ENCODE results near the gene LIN7B. TPM values are rescaled to one million over a fixed set of nuclear protein-coding genes. Genes with fewer than 3 reads are reported as not detected.
"Not testable (repeated sequence)": the region's sequence is repeated elsewhere in the genome, so short reads cannot be mapped to it uniquely, and the experiment has no call there.

The LIN7B gene
- total and polyA plus RNA-seq, 5 donors: 18.0 to 33.4 (median 20.9) TPM

DNA sequence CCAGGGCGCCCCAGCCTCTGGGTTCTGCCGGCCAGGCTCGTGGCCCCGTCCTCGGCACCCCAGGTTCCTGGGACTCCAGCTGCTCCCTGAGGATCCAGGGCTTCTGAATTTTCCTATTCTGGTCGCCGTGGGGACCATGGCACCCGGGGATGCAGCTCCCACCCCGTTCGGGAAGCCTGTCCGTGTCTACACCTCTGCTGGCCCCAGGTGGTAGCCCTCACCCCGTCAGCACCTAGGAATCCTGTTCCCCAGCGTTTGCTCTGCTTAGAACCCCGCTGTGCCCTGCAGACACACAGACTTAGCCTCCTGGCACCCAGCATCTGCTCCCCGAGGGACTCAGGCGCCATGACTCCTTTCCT, 6.1 kb downstream of the LIN7B start:
- DNase-seq (no peak), ATAC-seq (no peak)
- Histone ChIP-seq H3K9me3 (ENCODE audit: control insufficient read depth, low read length) (no peaks in the 10 kb centered on the region), H3K4me3 (ENCODE audit: low read length) (no peak overlapping the region), H3K27ac (ENCODE audit: low read length) (no peak overlapping the region), H3K4me1 (ENCODE audit: control insufficient read depth, insufficient read depth, low read length) (no peaks in the 10 kb centered on the region), H3K27me3 (ENCODE audit: control insufficient read depth, insufficient read depth) (no peaks in the 10 kb centered on the region)
- intact Hi-C loops (cut with DNase I): loop anchor here in 1 of 4 donors (5.0 kb wide), 1 partner anchor 37 kb away; the partner anchor contains the start of genes HRC and TRPM4
- WGBS: 11% methylated on average over 16 of the region's 16 CpGs

DNA sequence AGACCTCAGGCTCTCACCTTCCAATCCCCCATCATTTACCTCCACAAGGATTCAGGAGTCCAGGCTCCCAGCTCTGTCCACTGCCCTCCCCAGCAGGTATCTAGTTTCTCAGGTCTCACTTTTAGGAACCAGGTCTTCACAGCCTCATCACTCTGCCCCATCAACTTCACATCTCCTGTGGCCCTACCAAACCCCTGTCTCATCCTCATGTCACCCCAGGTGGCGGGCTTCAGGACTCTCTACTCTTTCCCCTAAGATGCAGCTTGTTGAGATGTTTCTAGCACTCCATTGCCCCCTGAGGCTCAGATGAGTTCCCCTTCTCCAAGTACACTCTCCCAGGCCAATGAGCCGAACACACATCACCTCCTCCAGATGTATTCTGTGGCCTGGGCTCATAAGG, 6.7 kb downstream of the LIN7B start:
- WGBS: 91% methylated on average over 2 of the region's 2 CpGs
- ATAC-seq: no peak
- intact Hi-C loops (cut with DNase I): loop anchor here in 1 of 4 donors (5.0 kb wide), 1 partner anchor 36 kb away; the partner anchor contains the start of genes HRC and TRPM4
- Histone ChIP-seq H3K4me1 (ENCODE audit: control insufficient read depth, insufficient read depth, low read length) (no peaks in the 10 kb centered on the region), H3K27me3 (ENCODE audit: control insufficient read depth, insufficient read depth) (no peaks in the 10 kb centered on the region), H3K9me3 (ENCODE audit: control insufficient read depth, low read length) (no peaks in the 10 kb centered on the region), H3K27ac (ENCODE audit: low read length) (no peak overlapping the region), H3K4me3 (ENCODE audit: low read length) (no peak overlapping the region)
- DNase-seq: no peak

DNA sequence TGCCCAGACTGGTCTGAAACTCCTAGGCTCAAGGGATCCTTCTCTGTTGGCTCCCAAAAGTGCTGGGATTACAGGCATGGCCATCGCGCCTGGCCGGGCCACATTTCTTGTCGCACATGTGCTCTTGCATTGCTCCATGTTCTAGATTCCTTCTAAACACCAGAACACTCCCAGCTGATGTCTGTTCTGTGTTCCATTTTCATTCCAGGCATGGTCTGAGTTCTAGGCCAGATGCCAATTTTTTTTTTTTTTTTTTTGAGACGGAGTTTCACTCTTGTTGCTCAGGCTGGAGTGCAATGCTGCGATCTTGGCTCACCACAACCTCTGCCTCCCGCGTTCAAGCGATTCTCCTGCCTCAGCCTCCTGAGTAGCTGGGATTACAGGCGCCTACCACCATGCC, 7.7 kb downstream of the LIN7B start:
- not testable (repeated sequence) for H3K27ac ChIP-seq (ENCODE audit: low read length); ATAC-seq; H3K4me1 ChIP-seq (ENCODE audit: control insufficient read depth, insufficient read depth, low read length); H3K9me3 ChIP-seq (ENCODE audit: control insufficient read depth, low read length); H3K4me3 ChIP-seq (ENCODE audit: low read length); H3K27me3 ChIP-seq (ENCODE audit: control insufficient read depth, insufficient read depth); DNase-seq
- WGBS: 71% methylated on average over 10 of the region's 10 CpGs
- intact Hi-C loops (cut with DNase I): loop anchor here in 1 of 4 donors (5.0 kb wide), 1 partner anchor 35 kb away; the partner anchor contains the start of genes HRC and TRPM4

DNA sequence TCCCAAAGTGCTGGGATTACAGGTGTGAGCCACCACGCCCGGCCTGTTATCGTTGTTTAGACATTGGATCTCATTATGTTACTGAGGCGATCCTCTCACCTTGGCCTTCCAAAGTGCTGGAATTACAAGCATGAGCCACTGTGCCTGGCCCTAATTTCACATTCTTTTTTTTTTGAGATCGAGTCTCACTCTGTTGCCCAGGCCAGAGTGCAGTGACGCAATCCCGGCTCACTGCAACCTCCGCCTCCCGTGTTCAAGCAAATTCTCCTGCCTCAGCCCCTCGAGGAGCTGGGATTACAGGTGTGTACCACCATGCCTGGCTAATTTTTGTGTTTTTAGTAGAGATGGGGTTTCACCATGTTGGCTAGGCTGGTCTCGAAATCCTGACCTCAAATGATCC, 9.1 kb downstream of the LIN7B start:
- not testable (repeated sequence) for H3K4me1 ChIP-seq (ENCODE audit: control insufficient read depth, insufficient read depth, low read length); H3K27ac ChIP-seq (ENCODE audit: low read length); ATAC-seq; H3K27me3 ChIP-seq (ENCODE audit: control insufficient read depth, insufficient read depth); H3K4me3 ChIP-seq (ENCODE audit: low read length); H3K9me3 ChIP-seq (ENCODE audit: control insufficient read depth, low read length)
- peak in 1 of 3 donors; percentile 9 for DNase-seq
- 92% methylated on average over 11 of the region's 11 CpGs for WGBS
- intact Hi-C loops (cut with DNase I): loop anchor here in 1 of 4 donors (5.0 kb wide), 1 partner anchor 34 kb away; the partner anchor contains the start of genes HRC and TRPM4

DNA sequence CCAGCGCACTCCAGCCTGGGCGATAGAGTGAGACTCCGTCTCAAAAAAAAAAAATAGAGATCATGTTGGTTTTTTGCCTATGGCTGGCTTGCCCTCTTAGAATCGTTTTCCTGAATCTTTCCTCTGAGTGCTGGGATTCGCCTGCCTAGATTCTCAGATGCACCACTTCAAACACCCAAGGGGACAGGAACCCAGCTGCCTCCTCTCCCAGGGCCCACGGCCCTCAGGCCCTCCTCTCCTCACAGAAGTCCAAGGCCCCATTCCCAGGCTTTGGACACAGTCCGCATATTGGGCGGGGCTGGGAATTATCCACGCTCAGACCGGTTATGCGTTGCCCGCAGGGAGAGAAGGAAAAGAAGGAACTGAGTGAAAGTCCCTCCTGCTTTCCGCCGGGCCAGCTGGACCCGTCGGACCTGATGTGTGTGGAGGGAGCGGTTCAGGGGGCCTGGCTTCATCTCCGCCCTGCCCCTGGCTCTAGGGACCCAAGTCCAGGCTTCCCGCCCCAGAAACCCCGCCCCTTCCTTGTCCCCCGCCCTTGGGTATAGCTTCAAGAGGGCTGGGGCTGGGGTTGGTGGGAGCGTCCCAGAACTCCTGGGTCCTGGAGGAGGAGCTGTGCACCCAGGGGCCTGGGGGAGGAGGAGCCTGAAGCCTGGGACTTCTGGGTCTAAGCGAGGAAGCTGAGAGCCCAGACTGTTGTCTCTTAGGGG, 11.0 kb downstream of the LIN7B start:
- 35% methylated on average over 23 of the region's 23 CpGs for WGBS
- no peaks in the 10 kb centered on the region for H3K27me3 ChIP-seq (ENCODE audit: control insufficient read depth, insufficient read depth)
- H3K4me3 ChIP-seq (ENCODE audit: low read length): no peak overlapping the region
- H3K9me3 ChIP-seq (ENCODE audit: control insufficient read depth, low read length): no peaks in the 10 kb centered on the region
- ATAC-seq: no peak
- H3K4me1 ChIP-seq (ENCODE audit: control insufficient read depth, insufficient read depth, low read length): peaks cover 2% of the 10 kb centered on the region
- intact Hi-C loops (cut with DNase I): no loop called here
- no peak overlapping the region for H3K27ac ChIP-seq (ENCODE audit: low read length)
- DNase-seq: peak; percentile 44 to 79 (median 78)

DNA sequence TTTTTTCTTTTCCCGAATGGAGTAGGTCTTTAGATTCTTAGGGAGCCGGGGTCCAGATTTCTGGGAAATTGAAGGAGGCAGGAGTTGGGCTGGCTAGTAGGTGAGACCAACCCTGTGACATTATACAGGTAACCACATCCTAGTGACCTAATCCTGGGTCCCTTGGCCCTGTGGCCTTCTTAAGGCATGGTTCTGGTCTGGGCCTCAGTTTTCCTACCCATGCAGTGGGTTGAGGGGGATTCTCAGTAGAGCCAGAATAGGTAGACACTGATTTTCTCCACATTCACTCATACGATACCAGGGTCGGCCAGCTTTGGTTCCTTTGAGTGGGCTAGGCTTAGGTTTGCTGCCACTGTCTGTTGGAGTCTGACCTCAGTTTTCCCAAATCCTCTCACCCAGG, 12.4 kb downstream of the LIN7B start:
- intact Hi-C loops (cut with DNase I): no loop called here
- ATAC-seq (no peak), DNase-seq (peak in 1 of 3 donors; percentile 16)
- Histone ChIP-seq H3K27ac (ENCODE audit: low read length) (no peak overlapping the region), H3K9me3 (ENCODE audit: control insufficient read depth, low read length) (no peaks in the 10 kb centered on the region), H3K4me1 (ENCODE audit: control insufficient read depth, insufficient read depth, low read length) (peaks cover 2% of the 10 kb centered on the region), H3K27me3 (ENCODE audit: control insufficient read depth, insufficient read depth) (no peaks in the 10 kb centered on the region), H3K4me3 (ENCODE audit: low read length) (no peak overlapping the region)
- 74% methylated on average over 4 of the region's 4 CpGs for whole genome bisulfite sequencing

DNA sequence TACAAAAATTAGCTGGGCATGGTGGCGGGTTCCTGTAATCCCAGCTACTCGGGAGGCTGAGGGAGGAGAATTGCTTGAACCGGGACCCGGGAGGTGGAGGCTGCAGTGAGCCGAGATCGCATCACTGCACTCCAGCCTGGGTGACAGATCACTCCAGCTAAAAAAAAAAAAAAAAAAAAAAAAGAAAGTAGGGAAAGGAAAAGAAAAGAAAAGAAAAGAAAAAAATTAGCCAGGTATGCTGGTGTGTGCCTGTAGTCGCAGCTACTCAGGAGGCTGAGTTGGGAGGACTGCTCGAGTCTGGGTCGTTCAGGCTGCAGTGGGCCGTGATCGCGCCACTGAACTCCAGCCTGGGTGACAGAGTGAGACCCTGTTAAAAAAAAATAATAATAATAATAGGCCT, 13.1 kb downstream of the LIN7B start:
- H3K27me3 ChIP-seq (ENCODE audit: control insufficient read depth, insufficient read depth); intact Hi-C loops (cut with DNase I); H3K4me1 ChIP-seq (ENCODE audit: control insufficient read depth, insufficient read depth, low read length); H3K9me3 ChIP-seq (ENCODE audit: control insufficient read depth, low read length); H3K4me3 ChIP-seq (ENCODE audit: low read length); H3K27ac ChIP-seq (ENCODE audit: low read length); DNase-seq; ATAC-seq: not testable (repeated sequence)
- 97% methylated on average over 12 of the region's 12 CpGs for WGBS

DNA sequence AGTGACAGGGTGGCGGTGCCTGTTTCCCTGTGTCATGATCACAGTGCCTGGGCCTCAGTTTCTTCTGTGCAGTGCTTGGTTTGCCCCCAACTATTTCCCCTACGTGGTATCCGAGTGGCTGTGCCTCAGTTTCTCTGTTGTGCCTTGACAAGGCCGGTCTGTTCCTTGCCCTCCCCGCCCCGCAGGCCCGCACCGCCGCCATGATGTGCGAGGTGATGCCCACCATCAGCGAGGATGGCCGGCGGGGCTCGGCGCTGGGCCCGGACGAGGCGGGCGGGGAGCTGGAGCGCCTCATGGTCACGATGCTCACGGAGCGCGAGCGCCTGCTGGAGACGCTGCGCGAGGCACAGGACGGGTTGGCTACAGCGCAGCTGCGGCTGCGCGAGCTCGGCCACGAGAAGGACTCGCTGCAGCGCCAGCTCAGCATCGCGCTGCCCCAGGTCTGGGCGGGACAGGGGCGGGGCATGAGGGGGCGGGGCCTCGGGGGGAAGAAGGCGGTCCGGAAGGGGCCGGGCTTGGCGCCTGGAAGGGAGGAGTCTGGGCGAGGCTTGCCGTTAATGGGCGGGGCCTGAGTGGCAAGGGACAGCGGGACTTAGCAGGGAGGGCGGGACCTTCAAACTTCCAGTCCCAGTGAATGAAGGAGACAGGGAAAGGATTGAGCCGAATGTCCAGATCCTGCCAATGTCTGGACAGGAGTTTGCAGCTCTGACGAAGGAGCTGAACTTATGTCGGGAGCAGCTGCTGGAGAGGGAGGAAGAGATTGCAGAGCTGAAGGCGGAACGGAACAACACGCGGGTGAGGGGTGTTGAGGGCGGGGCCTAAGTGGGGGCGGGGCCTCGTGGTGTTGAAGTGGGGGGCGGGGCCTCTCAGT, 13.7 kb downstream of the LIN7B start:
- intact Hi-C loops (cut with DNase I): no loop called here
- Histone ChIP-seq H3K4me3 (ENCODE audit: low read length) (peak overlapping the region; percentile 26), H3K9me3 (ENCODE audit: control insufficient read depth, low read length) (no peaks in the 10 kb centered on the region), H3K4me1 (ENCODE audit: control insufficient read depth, insufficient read depth, low read length) (peaks cover 2% of the 10 kb centered on the region), H3K27me3 (ENCODE audit: control insufficient read depth, insufficient read depth) (no peaks in the 10 kb centered on the region), H3K27ac (ENCODE audit: low read length) (no peak overlapping the region)
- 3% methylated on average over 63 of the region's 63 CpGs for WGBS
- DNase-seq: peak; percentile 97 to 99 (median 97)
- ATAC-seq: peak; percentile 97

DNA sequence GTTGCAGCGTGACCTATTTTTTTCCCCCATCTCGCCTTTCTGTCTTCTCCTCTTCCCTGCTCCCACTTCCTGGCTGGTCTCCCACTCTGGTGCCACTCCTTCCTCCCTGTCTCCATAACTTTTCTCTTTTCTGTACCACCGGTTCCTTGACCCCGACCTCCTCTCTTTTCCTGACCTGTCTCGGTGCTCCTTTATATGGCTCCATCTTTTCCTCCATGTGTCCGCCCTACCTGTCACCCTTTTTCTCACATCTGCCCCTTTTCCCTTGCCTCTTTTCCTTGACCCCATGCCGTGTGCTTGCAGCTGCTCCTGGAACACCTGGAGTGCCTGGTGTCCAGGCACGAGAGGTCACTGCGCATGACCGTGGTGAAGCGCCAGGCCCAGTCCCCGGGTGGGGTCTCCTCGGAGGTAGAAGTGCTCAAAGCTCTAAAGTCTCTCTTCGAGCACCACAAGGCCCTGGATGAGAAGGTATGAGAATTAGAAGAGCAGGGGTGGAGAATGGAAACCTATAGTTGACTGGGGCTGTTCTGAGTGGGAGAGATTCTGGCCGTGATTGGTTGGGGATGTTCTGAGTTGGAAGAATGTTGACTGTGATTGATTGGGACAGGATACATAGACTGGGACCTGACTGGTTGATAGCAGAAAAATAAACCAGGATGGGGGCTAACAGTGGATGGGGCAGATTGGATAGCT, 14.5 kb downstream of the LIN7B start:
- intact Hi-C loops (cut with DNase I): no loop called here
- DNase-seq (peak in 1 of 3 donors; percentile 46), ATAC-seq (no peak)
- 66% methylated on average over 15 of the region's 15 CpGs for WGBS
- Histone ChIP-seq H3K27me3 (ENCODE audit: control insufficient read depth, insufficient read depth) (no peaks in the 10 kb centered on the region), H3K4me3 (ENCODE audit: low read length) (peak overlapping the region; percentile 26), H3K4me1 (ENCODE audit: control insufficient read depth, insufficient read depth, low read length) (peaks cover 2% of the 10 kb centered on the region), H3K27ac (ENCODE audit: low read length) (no peak overlapping the region), H3K9me3 (ENCODE audit: control insufficient read depth, low read length) (no peaks in the 10 kb centered on the region)

DNA sequence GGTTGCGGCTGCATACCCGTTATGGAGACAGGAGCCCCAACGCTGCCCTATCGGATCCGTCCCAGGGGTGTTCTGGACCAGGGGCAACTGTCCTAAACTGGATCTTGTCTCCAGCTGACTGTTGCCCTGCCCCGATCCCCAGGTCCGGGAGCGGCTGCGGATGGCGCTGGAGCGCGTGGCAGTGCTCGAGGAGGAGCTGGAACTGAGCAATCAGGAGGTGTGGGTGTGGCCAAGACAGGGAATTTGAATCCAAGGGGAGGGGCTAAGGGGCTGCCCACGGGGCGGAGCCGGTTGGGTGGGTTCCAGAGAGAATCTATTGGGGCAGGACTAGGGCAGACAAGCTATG, 15.0 kb downstream of the LIN7B start:
- DNase-seq: peak in 2 of 3 donors; percentile 59 to 77
- 65% methylated on average over 16 of the region's 16 CpGs for WGBS
- intact Hi-C loops (cut with DNase I): no loop called here
- Histone ChIP-seq H3K9me3 (ENCODE audit: control insufficient read depth, low read length) (no peaks in the 10 kb centered on the region), H3K27me3 (ENCODE audit: control insufficient read depth, insufficient read depth) (no peaks in the 10 kb centered on the region), H3K4me1 (ENCODE audit: control insufficient read depth, insufficient read depth, low read length) (peaks cover 2% of the 10 kb centered on the region), H3K4me3 (ENCODE audit: low read length) (no peak overlapping the region), H3K27ac (ENCODE audit: low read length) (no peak overlapping the region)
- no peak for ATAC-seq

DNA sequence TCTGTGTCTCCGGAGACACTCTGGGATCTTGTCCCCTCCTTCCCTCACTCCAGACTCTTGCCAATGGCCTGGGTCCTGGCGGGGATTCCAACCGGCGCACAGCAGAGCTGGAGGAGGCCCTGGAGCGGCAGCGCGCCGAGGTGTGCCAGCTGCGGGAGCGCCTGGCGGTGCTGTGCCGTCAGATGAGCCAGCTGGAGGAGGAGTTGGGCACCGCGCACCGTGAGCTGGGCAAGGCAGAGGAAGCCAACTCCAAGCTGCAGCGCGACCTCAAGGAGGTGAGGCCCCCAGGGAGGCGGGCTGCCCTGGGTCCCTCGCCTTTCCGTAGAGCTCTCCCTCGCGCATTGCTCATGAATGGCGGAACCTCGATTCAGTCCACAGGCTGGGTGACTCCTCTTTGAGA, 16.2 kb downstream of the LIN7B start:
- Histone ChIP-seq H3K4me3 (ENCODE audit: low read length) (no peak overlapping the region), H3K4me1 (ENCODE audit: control insufficient read depth, insufficient read depth, low read length) (peaks cover 2% of the 10 kb centered on the region), H3K9me3 (ENCODE audit: control insufficient read depth, low read length) (no peaks in the 10 kb centered on the region), H3K27ac (ENCODE audit: low read length) (no peak overlapping the region), H3K27me3 (ENCODE audit: control insufficient read depth, insufficient read depth) (no peaks in the 10 kb centered on the region)
- DNase-seq (peak in 1 of 3 donors; percentile 45), ATAC-seq (no peak)
- WGBS: 92% methylated on average over 24 of the region's 24 CpGs
- intact Hi-C loops (cut with DNase I): no loop called here

Measured in right cardiac atrium (tissue), 5 donors.